ENCODE measurements around the gene FOXP1. TPM values are rescaled to one million over a fixed set of nuclear protein-coding genes. Genes with fewer than 3 reads are reported as not detected.

Gene FOXP1
- total and polyA plus RNA-seq, 2 donors (not counting 1 experiment from before 2014, with no cell fraction given): 70.3 to 101 TPM

- Histone ChIP-seq H3K9me3 (ENCODE audit: control insufficient read depth, insufficient read depth, low read depth, low read length) (no peaks in the 10 kb centered on the region), H3K79me2 (ENCODE audit: control insufficient read depth, insufficient read depth, low read length) (no peaks in the 10 kb centered on the region)
- TF ChIP-seq EZH2 (IDR thresholded peaks at IDR 0.05; ENCODE audit: low read length, missing control alignments): no peak
- no peak for TF ChIP-seq CTCF (conservative IDR thresholded peaks at IDR 0.05 in 1 of 2, IDR thresholded peaks at IDR 0.05 in 1 of 2; ENCODE audit: low read depth in 1 of 2, low read length in 2 of 2)
Measured at GRCh38 chr3:71589132-71589531, 5.6 kb upstream of the FOXP1 start.

DNA sequence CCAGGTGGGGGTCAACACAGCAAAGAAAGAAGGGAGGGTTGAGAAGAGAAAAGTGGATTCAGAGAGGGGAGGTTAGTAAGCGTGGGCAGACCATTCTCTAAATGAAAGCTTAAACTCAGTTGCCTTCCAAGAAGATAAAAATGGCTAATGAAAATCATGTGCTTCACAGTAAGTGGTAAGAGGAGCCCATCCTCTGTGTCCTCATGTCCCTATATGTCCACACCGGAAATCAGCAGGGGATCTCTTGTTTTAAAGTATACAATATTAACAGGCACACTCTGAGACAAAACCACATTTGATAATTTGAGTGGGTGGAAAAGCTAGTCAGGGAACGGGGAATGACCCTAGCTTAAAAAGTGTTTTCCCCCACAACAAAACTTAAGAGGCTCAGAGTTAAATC is 4.4 kb upstream of the FOXP1 start:
- no peak overlapping the region for H3K9ac ChIP-seq (ENCODE audit: insufficient read depth, low read length)
- H3K4me3 ChIP-seq (replicated peaks in 1 of 4; ENCODE audit: control extremely low read depth in 1 of 4, insufficient read depth in 1 of 4, low read depth in 3 of 4, low read length in 4 of 4): no peak overlapping the region
- peaks cover 4% of the 10 kb centered on the region for H3K4me1 ChIP-seq (ENCODE audit: control insufficient read depth, extremely low read depth, insufficient read depth, low read length)
- DNase-seq (ENCODE audit: low read depth in 2 of 2): no peak
- H3K4me2 ChIP-seq (ENCODE audit: extremely low read depth, insufficient read depth, low read length): no peak overlapping the region
- H3K27me3 ChIP-seq (ENCODE audit: control insufficient read depth, insufficient read depth, low read length): no peaks in the 10 kb centered on the region
- no peaks in the 10 kb centered on the region for H3K36me3 ChIP-seq (ENCODE audit: control insufficient read depth, insufficient read depth, low read length)
- no peak overlapping the region for H2AFZ ChIP-seq (ENCODE audit: low read length)
- no peak for TF ChIP-seq EZH2 (IDR thresholded peaks at IDR 0.05; ENCODE audit: low read length, missing control alignments)
- no peak for TF ChIP-seq CTCF (conservative IDR thresholded peaks at IDR 0.05 in 1 of 2, IDR thresholded peaks at IDR 0.05 in 1 of 2; ENCODE audit: low read depth in 1 of 2, low read length in 2 of 2)
- H3K9me3 ChIP-seq (ENCODE audit: control insufficient read depth, insufficient read depth, low read depth, low read length): no peaks in the 10 kb centered on the region
- H3K27ac ChIP-seq (ENCODE audit: insufficient read depth, low read length): no peak overlapping the region
- no peaks in the 10 kb centered on the region for H4K20me1 ChIP-seq (ENCODE audit: control insufficient read depth, extremely low read depth, insufficient read depth, low read length)
- H3K79me2 ChIP-seq (ENCODE audit: control insufficient read depth, insufficient read depth, low read length): no peaks in the 10 kb centered on the region

More at GRCh38 chr3:71589132-71589531, 5.6 kb upstream of the FOXP1 start:
- H4K20me1 ChIP-seq (ENCODE audit: control insufficient read depth, extremely low read depth, insufficient read depth, low read length): no peaks in the 10 kb centered on the region
- H3K4me1 ChIP-seq (ENCODE audit: control insufficient read depth, extremely low read depth, insufficient read depth, low read length): peaks cover 4% of the 10 kb centered on the region
- DNase-seq (ENCODE audit: low read depth in 2 of 2): no peak
- no peak overlapping the region for H3K4me3 ChIP-seq (replicated peaks in 1 of 4; ENCODE audit: control extremely low read depth in 1 of 4, insufficient read depth in 1 of 4, low read depth in 3 of 4, low read length in 4 of 4)
- H3K27me3 ChIP-seq (ENCODE audit: control insufficient read depth, insufficient read depth, low read length): no peaks in the 10 kb centered on the region
- no peak overlapping the region for H3K27ac ChIP-seq (ENCODE audit: insufficient read depth, low read length)
- H2AFZ ChIP-seq (ENCODE audit: low read length): no peak overlapping the region
- H3K9ac ChIP-seq (ENCODE audit: insufficient read depth, low read length): no peak overlapping the region
- no peaks in the 10 kb centered on the region for H3K36me3 ChIP-seq (ENCODE audit: control insufficient read depth, insufficient read depth, low read length)
- no peak overlapping the region for H3K4me2 ChIP-seq (ENCODE audit: extremely low read depth, insufficient read depth, low read length)

GRCh38 chr3:71586810-71587242 is 3.3 kb upstream of the FOXP1 start:
- TF ChIP-seq CTCF (conservative IDR thresholded peaks at IDR 0.05 in 1 of 2, IDR thresholded peaks at IDR 0.05 in 1 of 2; ENCODE audit: low read depth in 1 of 2, low read length in 2 of 2) (no peak), EZH2 (IDR thresholded peaks at IDR 0.05; ENCODE audit: low read length, missing control alignments) (no peak)
- Histone ChIP-seq H3K27ac (ENCODE audit: insufficient read depth, low read length) (no peak overlapping the region), H3K4me1 (ENCODE audit: control insufficient read depth, extremely low read depth, insufficient read depth, low read length) (peaks cover 4% of the 10 kb centered on the region), H3K9me3 (ENCODE audit: control insufficient read depth, insufficient read depth, low read depth, low read length) (no peaks in the 10 kb centered on the region), H3K4me3 (replicated peaks in 1 of 4; ENCODE audit: control extremely low read depth in 1 of 4, insufficient read depth in 1 of 4, low read depth in 3 of 4, low read length in 4 of 4) (no peak overlapping the region), H4K20me1 (ENCODE audit: control insufficient read depth, extremely low read depth, insufficient read depth, low read length) (no peaks in the 10 kb centered on the region), H2AFZ (ENCODE audit: low read length) (no peak overlapping the region), H3K79me2 (ENCODE audit: control insufficient read depth, insufficient read depth, low read length) (peaks cover 2% of the 10 kb centered on the region), H3K4me2 (ENCODE audit: extremely low read depth, insufficient read depth, low read length) (no peak overlapping the region), H3K9ac (ENCODE audit: insufficient read depth, low read length) (no peak overlapping the region), H3K36me3 (ENCODE audit: control insufficient read depth, insufficient read depth, low read length) (no peaks in the 10 kb centered on the region), H3K27me3 (ENCODE audit: control insufficient read depth, insufficient read depth, low read length) (no peaks in the 10 kb centered on the region)
- no peak for DNase-seq (ENCODE audit: low read depth in 2 of 2)

All from fibroblast of lung (primary cell).